ENCODE measurements around the gene VAC14.
"Not testable (repeated sequence)": the region's sequence is repeated elsewhere in the genome, so short reads cannot be mapped to it uniquely, and the experiment has no call there.

Gene VAC14

DNA sequence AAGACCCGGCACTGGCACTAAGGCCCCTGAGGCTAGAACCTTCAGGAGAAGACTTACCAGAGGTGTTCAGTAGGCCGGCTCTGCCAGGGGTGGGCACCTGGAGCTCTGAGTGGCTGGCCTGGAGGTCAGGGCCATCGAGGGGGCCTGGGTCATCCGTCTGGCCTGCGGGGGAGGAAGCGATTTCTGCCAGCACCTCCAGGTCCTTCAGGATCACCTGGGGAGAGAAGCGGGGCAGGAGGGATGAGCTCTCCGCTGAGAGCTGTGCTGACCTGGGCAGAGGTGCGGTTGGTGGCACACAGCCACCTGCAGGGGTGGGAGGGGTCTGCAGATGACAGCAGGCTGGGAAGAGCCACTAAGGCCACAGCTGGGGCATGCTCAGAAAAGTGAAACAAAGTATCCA lies 56.6 kb downstream of the VAC14 start:
- no peak for DNase-seq (ENCODE audit: low read depth)

DNA sequence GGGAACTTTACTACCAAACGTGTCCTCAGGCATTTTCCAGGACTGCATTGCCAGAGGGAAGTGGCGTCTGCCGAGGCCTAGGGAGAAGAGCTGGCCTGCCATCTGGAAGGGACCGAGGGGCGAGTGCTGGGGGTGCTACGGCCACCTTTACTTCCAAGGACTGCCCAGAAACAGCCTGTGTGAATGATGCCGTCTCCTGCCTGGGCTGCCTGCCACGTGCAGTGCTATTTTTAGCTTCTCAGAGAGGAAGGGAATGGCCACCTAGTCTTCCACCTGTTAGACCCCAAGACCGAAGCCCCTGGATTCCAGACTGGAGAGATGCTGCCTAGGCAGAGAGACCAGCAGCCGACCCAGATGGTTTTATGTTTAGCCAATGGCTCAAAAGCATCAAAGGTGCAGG lies 57.2 kb downstream of the VAC14 start:
- no peak for DNase-seq (ENCODE audit: low read depth)

DNA sequence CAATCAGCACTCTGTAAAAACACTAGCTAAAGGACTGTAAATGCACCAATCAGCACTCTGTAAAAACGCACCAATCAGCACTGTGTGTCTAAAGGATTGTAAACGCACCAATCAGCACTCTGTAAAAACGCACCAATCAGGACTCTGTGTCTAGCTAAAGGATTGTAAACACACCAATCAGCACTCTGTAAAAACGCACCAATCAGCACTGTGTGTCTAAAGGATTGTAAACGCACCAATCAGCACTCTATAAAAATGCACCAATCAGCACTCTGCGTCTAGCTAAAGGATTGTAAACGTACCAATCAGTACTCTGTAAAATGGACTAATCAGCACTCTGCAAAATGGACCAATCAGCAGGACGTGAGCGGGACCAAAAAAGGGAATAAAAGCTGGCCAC lies 58.0 kb downstream of the VAC14 start:
- DNase-seq (ENCODE audit: low read depth), result not testable (repeated sequence)

DNA sequence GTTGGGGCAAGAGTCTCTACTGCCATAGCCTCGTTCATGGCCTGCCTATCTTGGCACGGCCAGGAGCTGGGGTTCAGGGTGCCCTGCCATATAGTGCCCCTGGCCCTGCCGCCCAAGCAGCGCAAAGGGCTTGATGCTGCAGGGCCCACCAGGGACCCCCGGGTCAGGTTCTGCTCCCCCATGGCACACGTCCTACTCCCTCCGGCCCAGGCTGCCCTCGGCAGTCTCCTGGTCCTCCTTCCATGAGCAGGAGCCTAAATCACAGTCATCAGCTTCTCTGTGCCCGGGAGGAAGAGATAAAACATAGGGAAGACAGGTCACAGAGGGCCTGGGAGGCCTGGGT lies 59.2 kb downstream of the VAC14 start:
- no peak for DNase-seq (ENCODE audit: low read depth)

DNA sequence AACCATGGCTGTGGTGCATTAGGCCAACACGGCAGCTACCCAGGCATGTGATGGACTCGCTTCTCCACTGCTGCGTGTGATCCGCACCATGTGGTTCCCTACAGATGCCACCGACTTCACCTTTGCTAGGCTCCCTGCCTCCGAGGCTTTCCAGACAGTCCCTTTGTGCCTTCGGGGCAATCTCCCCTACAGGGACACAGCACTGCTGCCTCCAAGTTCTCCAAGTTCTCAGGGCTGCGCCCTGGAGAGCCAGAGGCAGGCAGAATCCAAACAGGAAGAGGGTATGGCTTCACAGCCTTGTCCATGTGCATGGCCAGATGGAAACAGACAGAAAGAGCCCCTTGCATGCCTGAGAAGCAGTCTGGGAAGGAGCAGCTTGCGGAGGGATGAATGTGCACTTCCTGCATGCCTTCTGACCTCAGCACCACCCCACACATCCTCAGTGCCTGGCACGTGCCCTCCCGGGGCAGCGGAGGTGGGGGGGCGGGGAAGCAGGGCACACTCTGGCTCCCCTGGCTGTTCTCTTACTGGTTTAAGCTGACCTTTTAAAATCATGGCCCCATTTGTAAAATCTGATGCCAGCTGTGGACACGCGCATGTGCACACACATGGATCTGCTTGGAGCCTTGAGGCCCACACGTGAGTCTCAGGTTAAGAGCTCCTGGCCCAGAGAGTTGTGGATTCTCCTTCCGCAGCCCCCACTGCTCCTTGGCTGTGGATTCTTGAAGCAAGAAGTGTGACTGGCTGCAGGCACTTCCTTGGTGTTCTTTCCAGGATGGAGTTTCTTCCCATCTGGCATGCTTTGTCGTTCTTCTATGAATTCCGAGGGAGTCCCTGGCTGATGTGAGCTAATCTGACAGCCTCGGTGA lies 59.8 kb downstream of the VAC14 start:
- no peak for DNase-seq (ENCODE audit: low read depth)

DNA sequence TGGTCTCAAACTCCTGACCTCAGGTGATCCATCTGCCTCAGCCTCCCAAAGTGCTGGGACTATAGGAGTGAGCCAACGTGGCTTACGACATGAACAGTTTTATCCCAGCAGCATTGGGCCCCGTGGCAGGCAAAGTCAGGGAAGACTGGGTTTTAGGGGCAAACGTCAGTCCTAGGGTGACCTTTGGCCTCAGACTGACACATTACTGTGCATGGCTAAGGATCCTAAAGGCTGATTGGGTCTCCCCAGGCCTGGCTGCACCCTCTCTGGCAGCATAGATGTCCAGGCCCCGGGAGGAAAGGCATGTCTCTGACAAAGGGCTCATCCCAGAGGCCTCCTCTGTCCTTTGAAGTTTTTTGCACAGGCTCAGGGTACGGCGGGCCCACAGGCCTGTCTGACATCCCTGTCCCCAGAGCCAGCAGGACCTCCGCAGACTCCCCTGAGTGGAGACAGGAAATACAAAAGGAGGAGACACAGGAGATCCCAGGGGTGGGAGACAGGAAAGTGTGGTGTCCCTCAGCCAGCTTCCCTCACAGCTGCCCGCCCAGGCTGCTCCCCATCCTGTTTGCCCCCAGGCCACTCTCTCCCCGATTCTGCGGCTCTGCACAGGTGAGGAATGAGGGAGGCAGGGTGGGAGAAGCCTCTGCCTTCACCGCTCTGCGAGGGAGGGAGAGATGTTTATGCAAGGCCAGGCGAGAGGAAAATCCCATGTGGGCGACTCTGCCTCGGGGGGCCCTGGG lies 60.6 kb downstream of the VAC14 start:
- DNase-seq (ENCODE audit: low read depth), result no peak

DNA sequence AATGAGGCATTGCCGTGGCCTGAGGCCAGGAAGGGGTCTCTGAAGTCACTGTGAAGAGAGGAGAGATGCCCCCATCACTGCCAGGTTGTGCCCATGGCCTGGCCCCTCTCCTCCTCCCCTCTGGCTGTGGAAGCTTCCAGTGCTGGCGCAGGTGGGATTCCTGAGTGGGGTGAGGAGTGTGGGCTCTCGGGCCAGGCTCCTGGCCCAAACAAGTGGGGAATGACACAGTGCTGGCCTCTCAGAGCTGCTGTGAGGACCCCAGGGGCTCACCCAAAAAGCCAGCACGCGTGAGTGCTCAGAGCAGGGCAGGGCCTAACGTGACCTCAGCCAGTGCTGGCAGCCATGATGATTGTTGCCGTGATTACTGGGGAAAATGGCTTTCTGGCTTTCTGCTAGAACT lies 61.6 kb downstream of the VAC14 start:
- no peak for DNase-seq (ENCODE audit: low read depth)

DNA sequence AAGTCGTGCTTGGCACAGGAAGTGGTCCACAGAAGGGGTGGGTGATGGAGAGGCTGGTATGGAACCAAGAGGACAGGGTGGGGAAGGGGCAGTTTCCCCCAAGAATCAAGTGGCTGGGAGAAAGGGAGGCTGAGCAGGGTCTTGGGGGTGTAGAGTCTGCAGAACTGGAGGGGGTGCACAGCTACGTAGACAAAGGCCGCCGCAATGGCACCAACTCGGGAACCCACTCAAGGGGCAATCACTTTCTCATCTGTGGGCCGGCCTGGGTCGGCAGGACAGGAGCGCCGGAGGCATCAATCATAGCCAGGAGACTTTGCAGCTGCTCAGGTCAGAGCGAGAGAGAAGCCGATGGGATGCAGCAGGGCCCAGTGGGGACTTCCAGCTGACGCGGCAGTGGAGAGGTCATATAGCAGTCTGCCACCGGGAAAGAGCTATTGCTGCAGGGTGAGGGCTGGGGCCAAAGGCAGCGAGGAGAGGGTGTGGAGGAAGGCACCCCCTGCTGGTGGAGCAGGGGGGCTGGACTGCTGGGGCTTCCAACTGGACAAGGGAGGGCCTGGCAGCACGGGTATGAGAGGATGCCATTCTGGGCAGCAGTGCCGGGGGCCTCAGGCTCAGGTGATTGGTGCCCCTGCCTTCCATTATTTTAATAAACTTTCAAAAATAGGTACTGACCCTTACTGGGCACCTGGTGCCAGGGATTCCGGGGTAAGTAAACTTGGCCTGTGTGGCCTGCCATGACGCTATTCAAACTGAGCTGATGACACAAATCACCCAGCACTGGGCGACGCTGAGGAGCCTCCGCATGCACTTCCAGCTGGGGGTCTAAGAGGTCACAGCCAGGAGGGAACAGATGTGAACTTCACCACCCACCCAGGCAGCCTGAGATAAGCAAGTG lies 62.6 kb downstream of the VAC14 start:
- no peak for DNase-seq (ENCODE audit: low read depth)

DNA sequence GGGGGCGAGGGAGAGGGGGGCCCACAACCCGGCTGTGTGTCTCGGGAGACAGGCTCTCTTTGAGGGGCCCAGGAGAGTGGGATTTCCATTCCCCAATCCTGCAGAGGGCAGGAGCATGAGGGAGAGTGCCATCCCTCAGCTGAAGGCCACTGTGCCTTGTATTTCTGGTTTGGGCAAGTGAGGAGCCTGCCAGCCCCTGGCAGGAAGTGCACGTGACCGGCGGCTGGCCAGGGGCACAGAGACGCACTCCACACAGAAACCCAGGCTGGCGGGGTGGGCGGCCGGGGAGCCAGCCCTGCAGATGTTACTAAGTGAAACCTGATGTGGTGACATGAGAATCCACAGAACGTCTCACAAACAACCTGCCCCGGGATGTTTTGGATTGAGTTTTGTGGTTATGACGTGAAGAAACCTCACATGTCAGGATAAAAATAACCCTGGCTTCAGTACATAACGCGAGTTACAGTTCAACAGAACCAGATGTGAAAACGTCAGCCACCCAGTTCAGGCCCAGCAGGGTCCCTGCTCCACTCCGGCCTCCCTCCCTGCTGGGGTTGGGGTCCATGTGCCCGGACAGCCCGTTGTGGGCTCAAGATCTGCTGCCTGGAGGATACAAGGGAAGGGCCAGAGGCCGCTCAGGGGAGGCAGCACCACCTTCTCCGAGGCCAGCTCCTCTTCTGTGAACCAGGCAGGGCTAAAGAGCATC lies 63.4 kb downstream of the VAC14 start:
- DNase-seq (ENCODE audit: low read depth), result peak; percentile 46

DNA sequence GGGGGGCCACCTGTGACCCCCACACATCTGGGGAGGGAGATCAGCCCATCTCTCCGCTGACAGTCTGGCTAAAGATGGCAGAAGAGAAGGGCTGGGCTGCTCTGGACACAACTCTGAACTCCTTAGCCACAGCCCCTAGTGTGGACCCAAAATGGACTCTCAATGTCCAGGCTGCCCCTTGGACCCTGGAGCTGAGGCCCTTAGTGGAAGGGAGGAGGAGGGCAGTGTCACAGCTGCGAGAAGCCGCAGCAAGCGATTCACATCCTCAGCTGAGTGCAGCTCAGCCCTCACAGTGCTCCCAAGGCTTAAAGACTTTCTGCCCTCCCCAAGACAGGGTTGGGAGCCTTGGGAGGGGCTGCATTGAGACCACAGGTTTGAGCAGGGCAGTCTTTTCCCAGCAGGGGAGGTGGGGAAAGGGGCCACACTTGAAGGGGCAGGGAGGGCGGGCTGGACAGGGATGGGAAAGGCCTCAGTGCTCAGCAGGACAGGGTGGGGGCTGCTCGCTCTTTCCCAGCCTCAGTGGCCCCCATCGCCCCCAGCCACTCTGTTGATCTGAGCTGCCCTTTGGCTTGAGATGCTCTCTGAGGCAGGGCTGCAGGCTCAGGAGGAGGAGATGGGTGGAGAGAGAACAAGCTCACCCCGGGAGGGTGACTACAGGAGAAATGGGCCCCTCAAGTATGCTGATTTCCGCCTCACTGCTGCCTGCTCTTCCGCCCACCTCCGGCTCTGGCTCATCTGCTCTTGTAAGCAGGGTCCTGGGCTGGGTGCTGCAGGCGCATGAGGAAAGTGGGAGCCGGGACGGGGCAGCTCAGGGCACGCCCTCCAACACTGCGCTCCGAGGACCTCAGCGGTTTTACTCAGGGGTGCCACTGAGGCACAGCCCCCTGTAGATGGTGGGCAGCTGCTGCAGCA lies 64.2 kb downstream of the VAC14 start:
- no peak for DNase-seq (ENCODE audit: low read depth)

DNA sequence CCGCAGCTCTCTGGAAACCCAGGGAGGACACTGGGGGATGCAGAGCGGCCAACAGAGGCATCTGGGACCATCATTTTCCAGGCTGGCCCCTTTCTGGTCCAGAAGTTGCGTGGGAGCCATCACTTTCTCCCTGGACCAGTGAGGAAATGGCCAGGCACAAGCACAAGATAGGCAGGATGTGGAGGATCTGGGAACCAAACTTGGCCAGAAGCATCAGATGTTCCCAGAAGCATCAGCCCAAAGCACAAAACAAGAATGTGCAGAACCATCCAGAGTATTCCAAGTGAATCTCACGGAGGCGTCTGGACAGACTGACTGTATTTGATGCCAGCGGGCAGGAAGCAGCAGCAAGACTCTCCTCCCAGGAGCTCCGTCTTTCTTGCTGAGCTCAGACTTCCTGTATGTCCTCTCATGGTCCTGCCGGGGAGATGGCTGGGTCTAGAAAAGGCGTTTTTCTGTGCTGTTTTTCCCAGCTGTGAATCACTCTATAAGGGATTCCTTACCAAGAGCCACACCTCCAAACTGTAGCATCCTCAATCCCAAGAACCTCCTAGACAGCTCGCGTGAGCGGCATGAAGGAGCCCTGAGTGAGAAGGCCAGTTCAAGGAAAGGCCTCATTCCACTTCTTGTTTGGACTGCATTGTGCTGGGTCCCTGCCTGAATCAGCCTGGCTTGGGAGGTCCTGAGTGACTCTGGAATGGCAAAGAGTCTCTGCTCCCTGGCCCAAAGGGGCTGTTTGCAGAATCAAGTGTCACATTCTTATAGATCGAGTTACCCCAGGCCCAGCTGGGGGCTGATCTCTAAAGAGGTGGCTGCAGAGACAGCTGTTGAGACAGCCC lies 65.6 kb downstream of the VAC14 start:
- no peak for DNase-seq (ENCODE audit: low read depth)

DNA sequence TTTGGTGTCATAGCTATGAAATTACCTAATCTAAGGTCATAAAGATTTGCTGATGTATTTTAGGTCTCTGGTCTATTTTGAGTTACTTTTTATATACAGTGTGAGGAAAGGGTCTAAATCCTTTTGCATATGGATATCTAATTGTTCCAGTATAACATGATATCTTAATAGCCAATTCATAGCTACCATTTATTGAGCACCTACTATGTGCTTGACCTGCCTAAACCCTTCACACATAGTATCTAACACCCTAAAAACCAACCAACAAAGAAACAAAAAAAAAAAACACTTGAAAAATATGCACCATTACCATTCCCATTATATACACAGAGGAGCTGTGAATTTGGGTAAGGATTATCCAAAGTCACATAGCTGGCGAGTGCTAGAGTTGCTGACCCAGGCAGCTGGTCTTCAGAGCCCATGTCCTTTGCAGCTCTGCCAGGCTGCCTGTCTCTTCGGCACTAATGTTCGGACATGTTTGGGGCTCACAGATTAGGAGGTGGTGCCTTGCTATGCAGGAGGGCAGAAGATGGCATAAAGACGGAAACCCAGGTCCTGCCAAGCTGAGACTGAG lies 66.3 kb downstream of the VAC14 start:
- DNase-seq (ENCODE audit: low read depth), result no peak

DNA sequence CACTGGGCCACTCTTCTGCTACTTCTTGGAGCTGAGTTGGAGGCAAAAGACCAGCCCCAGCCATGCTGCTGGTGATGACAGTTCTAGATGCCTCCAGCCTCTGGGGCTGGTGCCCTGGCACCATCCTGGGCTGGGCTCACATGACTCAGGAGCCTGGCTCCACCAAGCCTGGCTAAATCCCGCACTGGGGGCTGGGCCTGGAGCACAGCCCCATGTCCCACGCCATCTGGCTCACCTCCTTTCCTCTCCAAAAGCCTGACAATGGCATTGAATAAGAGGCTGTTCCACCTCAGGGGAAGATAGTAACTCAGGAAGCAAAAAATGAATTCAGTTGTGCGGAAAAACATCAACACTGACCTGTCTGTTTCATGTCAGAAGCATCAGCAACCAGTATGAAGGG lies 70.0 kb downstream of the VAC14 start:
- DNase-seq (ENCODE audit: low read depth), result no peak

DNA sequence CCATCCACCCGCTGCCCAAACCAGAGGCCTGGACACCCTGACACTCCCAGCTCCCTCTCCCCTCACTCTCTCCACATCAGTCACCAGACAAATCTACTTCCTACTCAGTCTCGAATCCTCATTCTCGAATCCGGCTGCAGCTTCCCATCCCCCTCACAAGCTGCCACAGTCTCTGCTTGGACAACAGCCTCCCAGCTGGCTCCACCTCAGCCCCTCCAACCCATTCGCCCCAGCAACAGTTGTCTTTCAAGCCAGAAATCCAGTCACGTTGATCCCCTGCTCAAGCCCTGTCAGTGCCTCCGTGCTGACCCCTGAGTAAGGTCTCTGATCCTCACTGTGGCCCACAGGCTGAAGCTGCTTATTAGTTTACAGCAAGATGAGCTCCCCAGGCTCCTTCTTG lies 70.9 kb downstream of the VAC14 start:
- no peak for DNase-seq (ENCODE audit: low read depth)

DNA sequence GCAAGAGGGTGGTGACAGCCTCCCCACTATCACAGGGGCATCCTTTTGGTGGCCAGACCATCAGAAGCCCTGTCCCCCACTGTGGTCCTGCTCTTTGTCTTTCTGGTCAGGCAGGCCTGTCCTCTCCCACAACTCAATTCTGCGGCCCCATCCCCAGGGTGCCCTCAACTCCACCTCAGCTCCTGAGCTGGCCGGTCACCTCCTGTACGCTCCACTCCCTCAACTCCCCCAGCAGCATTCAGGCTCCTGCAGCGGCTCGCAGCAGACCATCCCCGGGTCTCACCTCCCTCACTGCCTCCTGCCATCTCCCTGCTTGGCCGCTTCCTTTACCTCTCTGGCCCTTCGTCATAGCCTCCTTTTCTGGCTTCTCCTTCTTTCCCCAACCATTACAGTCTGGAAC lies 71.7 kb downstream of the VAC14 start:
- DNase-seq (ENCODE audit: low read depth), result no peak

DNA sequence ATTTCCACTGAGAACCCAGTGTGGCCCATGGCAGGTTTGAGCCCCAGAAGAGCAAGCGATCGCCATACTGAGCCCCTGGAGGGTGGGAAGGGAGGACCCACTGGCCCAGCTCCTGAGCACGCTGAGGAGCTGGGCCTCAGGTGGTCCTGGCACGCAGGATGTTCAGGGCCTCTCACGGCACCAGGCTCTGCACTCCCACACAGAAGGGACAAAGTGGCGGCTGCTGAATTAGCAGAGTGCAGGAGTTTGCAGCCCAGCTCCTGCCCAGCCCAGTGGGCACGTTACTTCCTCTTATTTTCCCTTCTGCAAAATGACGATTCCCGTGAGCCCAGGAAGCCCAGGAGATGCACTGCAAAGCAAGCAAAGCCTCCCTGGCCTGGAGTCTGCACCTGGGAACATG lies 72.8 kb downstream of the VAC14 start:
- no peak for DNase-seq (ENCODE audit: low read depth)

DNA sequence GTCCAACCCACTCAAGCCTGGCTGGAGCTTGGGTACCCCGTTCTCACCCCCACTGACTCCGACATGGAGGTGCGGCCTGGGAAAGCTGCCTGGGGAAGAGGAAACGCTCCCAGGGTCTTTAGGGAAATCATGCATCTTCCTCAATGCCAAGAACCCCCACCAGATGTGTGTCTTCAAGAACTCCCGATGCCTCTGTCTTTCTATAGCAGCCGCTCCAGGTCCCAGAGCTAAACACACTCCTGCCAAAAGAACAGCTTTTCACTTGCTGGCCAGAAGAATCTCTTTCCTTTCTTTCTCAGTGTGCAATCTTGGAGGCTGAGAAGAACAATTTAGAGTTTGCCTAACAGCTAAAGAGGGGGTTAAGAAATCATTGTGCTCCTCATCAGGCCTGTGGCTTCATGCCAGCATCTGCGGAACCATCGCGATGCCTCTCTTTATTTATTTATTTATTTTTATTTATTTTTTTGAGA lies 74.0 kb downstream of the VAC14 start:
- no peak for DNase-seq (ENCODE audit: low read depth)

DNA sequence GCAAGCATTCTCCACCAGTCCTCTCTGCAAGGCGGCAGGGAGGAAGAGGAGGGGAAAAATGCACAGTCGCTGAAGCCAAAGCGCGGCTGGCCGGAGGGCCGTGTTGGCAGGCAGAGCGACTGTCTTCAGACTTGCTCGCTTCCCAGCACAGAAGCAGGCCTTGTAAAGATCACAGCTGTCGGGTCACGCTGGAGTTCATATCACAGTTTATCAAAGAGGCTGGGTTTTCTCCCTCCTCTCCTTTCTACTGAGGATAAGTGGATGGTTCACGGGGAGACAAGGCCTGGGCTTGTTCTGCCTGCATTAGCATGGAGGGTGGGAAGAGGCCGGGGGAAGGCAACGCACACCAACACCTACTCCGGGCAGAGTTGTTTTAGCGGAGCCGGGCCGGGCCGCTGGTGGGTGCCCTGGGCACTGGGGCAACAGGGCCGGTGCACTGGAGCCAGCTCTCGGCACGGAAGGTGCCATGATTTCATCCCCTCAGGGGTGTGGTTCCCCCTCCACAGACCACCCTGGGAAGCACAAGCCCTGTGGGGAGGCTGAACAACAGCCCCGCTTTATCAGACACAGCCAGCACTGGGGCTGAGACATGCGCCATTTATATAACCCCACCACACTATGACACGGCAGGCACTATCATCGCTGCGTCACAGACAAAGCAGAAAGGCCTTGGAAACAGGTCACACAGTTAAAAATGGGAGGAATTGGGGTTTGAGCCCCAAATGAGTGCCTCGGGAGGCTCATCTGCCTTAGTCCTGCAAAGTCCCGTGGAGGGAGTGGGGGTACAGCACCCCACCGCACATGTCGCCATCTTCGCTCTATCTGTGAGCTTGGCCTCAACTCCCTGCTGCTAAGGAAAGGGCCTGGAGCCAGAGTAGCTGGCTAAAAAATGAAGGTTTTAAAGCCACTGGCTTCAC lies 74.8 kb downstream of the VAC14 start:
- no peak for DNase-seq (ENCODE audit: low read depth)

Data from stimulated activated CD8-positive, alpha-beta memory T cell treated with anti-CD3 and anti-CD28 coated beads, Interleukin-12 subunit alpha, Interleukin-12 subunit beta, amount 100 ng/mL, for 1 hour (primary cell).